Measurements from ENCODE around the gene ABCG1. TPM values are rescaled to one million over a fixed set of nuclear protein-coding genes. Genes with fewer than 3 reads are reported as not detected.

ABCG1 gene
- total RNA-seq, 2 experiments from 2014 or later: 12.2 to 13.2 TPM

- no peaks in the 10 kb centered on the region for H3K4me1 Mint-ChIP-seq
- H3K4me3 Mint-ChIP-seq: no peak overlapping the region
- H3K27ac Mint-ChIP-seq: no peak overlapping the region
- ATAC-seq (ENCODE audit: low read depth): no peak
- no peak for DNase-seq
- no peaks in the 10 kb centered on the region for H3K27me3 Mint-ChIP-seq
- H3K36me3 Mint-ChIP-seq: no peaks in the 10 kb centered on the region
- POLR2A ChIA-PET: no interaction called here
- H3K9me3 Mint-ChIP-seq: no peaks in the 10 kb centered on the region
Observed at GRCh38 chr21:42346441-42346840, 127.5 kb downstream of the ABCG1 start.

Other genes with a start within 250 kb of the ABCG1 start
- 10 to 100 TPM; 20.3 to 27.2 TPM for gene ZBTB21, start 208.8 kb upstream of the ABCG1 start, total RNA-seq
- gene UMODL1, start 147.8 kb upstream of the ABCG1 start, total RNA-seq: under 1 TPM; 0.26 to 0.30 TPM
- gene TFF3, start 96.3 kb downstream of the ABCG1 start, total RNA-seq: not detected
- gene TFF2, start 131.9 kb downstream of the ABCG1 start, total RNA-seq: not detected
- not detected for gene TFF1, start 147.4 kb downstream of the ABCG1 start, total RNA-seq
- gene TMPRSS3, start 176.9 kb downstream of the ABCG1 start, total RNA-seq: 10 to 100 TPM in 1 of 2 experiments, 1 to 10 TPM in 1; 7.8 to 10.7 TPM
- gene UBASH3A, start 184.8 kb downstream of the ABCG1 start, total RNA-seq: 10 to 100 TPM; 77.8 to 80.2 TPM